Measurements from ENCODE around the gene RASAL3.
A peak's percentile ranks its signal among the peaks of the same experiment; 100 is the strongest.
"Not testable (repeated sequence)": the region's sequence is repeated elsewhere in the genome, so short reads cannot be mapped to it uniquely, and the experiment has no call there.

Gene RASAL3

GRCh38 chr19:15418579-15419412, 45.5 kb downstream of the RASAL3 start, which contains the start of gene AKAP8L:
Gene AKAP8L (minus strand): TSS chr19:15418988. CDS start chr19:15418923, 65 bp downstream.
- peak; percentile 98 for DNase-seq (ENCODE audit: low spot score)

GRCh38 chr19:15418231-15418578, 46.1 kb downstream of the RASAL3 start:
- DNase-seq (ENCODE audit: low spot score): no peak

DNA sequence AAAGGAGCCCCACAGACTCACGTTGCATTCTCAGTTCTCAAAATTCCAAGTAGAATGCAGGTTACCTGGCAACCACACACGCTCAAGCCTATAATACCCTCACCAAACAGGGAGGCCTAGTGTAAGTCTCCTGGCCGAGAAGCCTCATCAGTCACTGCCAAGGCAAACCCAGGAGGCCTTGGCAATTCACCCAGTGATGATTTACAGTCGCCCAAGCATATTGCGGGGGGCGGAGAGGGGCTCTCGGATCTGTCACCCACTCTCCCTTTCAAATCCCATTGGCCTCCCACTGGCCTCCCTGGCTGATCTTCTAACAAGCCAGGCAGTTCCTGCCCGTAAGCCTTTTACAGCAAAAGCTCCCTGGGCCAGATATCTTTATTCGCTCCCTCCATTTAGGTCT, 46.6 kb downstream of the RASAL3 start:
- DNase-seq (ENCODE audit: low spot score): no peak

DNA sequence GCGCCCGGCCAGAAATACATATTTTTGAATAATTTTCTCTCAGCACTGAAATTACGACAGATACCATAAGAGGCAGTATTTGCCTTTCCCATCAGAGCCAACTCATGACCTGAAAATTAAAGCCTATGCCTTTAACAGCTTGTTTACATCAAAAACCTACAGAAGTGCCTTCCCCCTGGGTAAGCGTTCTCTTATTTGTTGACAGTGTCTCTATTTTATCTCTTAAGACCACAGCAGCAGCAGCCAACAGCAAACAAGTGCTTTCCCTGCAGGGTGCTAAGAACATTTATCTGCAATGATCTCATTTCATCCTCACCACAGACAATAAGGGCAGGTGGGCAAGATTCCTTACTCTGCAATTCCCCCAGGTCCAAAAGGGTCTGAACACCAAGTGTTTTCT, 51.5 kb downstream of the RASAL3 start:
- no peak for DNase-seq (ENCODE audit: low spot score)

GRCh38 chr19:15411351-15411750, 53.0 kb downstream of the RASAL3 start:
- DNase-seq (ENCODE audit: low spot score): not testable (repeated sequence)

DNA sequence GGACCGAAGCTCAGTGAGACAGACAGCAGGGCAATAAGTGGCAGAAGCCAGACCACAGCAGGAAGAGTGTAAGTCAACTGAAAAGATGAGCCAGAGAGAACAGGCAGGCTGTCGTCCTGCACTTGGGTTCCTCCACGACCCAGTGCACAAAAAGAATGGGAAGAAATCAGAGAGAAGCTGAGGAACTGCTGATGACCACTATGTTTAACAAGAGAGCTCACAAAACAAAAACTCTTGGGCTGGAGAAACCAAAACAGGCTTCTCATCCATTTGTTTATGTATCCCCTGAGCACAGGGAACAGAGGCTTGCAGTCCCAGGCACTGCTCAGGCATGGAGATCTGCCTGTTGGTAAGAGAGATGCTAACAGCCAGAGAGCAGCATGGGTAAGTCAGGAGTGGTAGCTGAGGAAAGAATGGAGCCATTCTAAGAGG, 59.5 kb downstream of the RASAL3 start:
- peak; percentile 64 for DNase-seq (ENCODE audit: low spot score)

- no peak for DNase-seq (ENCODE audit: low spot score)
Observed at GRCh38 chr19:15404097-15404779, 60.1 kb downstream of the RASAL3 start.

GRCh38 chr19:15403151-15403531, 61.2 kb downstream of the RASAL3 start:
- no peak for DNase-seq (ENCODE audit: low spot score)

DNA sequence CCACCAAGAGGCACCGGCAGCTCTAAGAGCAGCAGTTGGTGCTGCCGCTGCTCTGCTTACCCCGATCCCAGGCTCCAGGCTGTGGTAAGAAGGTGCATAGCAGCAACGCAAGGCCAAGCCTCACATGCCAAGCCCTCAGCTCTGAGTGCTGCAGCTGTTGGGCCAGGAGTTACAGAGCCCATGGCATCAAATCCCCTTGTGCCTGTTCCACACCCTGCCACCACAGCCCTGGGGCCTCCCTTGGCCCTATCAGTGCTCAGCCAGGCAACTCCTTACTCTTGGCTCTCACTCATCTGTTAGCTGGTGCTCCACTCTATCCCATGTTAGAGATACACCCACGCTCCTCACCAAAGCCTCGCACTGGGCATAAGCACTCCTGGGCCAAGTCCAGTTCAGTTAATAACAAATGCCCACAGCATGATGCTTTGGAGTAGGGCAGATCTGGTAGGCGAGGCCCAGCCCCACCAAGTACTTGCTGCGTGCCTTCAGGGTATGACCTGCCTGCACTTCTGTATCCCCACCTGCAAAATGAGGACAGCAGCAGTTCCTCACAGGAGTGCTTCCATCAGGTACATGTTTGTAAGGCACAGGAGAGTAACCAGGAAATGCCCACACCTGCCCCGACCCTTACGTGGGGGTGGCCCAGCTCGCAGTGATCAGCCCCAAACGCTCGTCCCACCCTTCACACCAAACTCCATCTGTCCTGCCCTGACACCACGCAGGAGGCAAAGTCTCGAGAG, 61.8 kb downstream of the RASAL3 start:
- DNase-seq (ENCODE audit: low spot score): no peak
